GM19467 (cell line): ENCODE data around the gene IDH1.
"Not testable (repeated sequence)": the region's sequence is repeated elsewhere in the genome, so short reads cannot be mapped to it uniquely, and the experiment has no call there.

Experiments used
- ATAC-seq: cut with Tn5 transposase; IDR thresholded peaks from one replicate; pipeline ENCODE4 v1.9.1; 2021; ENCODE audit warnings: mild to moderate bottlenecking, moderate library complexity; ENCODE audit not compliant: unreplicated experiment

IDH1 gene

GRCh38 chr2:208222351-208222750 lies 32.5 kb downstream of the IDH1 start:
- ATAC-seq: no peak

DNA sequence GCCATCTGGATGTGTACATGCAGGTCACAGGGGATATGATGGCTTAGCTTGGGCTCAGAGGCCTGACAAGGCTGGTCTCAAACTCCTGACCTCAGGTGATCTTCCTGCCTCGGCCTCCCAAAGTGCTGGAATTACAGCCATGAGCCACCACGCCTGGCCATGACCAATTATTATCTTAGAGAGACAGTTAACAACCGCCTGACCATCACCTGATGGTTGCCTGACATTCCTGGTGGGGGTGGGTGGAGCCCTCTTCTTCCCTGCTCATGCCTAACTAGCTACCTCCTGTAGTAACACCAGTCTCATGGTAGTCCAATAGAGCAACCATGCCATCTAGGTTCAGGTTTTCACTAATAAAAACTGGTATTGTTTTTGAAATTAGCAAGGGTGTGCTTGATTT lies 33.0 kb downstream of the IDH1 start:
- ATAC-seq: not testable (repeated sequence)

DNA sequence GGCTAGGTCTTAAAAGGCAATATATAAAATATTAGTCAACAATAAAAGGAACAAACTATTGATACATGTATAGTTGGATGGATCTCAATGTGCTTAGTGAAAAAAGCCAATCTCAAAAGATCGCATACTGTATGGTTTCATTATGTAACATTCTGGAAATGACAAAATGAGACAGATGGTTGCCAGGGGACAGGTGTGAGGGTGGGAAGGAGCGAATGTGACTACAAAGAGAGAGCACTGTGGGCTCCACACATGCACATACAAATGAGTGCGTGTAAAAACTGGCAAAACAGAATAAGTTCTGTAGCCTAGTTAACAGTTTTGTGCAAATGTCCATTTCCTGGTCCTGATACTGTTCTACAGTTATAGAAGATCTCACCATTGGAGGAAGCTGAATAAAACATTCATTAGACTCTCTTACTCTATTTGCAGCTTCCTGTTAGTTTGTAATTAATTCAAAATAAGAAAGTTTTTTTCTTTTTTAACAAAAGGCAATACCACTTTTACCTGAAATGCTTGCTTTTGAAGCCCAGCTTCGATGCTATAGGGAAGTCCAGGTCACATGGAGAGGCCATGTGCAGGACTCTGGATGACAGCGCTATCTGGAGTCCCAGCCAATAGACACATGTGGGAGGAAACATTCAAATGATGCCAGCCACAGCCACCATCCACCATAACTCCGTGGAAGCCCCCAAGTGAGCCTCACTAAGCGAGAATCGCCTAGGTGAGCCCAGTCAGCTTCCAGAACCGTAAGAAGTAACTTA lies 44.0 kb downstream of the IDH1 start:
- ATAC-seq: no peak

GRCh38 chr2:208208335-208209085 lies 46.4 kb downstream of the IDH1 start:
- no peak for ATAC-seq

DNA sequence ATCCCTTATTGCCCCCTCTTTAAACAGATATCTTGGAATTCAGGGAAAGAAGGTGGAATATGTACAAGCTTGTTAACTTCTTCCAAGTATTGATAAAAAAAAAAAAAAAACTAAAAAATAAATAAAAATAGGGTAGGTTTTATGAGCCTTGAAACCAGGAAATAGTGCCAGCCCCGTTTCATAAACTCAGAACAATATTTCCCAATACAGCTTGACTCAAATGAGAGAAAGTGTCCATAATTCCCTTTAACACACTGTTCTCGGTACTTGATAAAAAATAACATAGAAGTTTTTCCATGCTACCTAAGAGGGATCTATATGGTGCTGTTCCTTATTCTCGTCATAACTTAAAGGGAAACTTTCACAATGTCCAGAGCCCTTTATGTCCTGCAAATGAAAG lies 47.1 kb downstream of the IDH1 start:
- no peak for ATAC-seq

- ATAC-seq: no peak
These were observed 50.7 kb downstream of the IDH1 start for GRCh38 chr2:208204166-208204565.

GRCh38 chr2:208195531-208195930 lies 59.3 kb downstream of the IDH1 start:
- ATAC-seq: no peak

GRCh38 chr2:208192611-208193236 lies 62.1 kb downstream of the IDH1 start:
- ATAC-seq: no peak

DNA sequence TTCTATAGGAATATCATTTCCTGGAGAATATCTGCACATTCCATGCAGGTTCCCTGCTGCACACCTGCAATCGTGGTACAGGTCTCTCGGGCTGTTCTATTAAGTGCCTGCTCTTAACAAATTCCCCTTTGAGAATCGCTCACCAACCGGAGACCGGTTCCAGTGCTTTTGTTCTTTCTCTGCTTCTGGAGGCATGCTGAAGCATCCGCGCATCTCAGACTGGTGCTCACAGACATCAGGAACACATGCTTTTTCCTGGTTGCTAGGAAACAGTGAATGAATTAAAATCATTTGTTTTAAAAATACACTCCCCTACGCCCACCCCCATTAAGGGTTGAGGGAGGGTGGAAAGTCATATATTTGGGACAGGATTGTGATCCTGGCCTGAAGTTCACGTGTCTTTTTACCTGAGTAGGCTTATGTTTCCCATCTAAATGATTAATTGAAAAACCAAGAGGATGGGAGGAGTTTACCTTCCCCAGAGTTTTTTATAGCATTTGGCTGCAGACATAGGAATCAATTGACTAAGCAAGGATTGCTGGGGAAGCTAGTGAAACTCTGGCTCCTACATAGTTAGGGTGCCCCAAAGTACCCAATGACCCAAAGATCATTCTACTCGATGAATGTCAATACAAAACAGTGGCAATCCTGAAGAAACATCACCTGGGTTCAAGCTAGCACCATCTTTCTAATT lies 64.9 kb downstream of the IDH1 start, which contains the start of gene C2orf80:
Gene C2orf80 (minus strand): TSS at position 221 of the 694 bp plus-strand sequence. CDS start 3,044 bp downstream, outside the sequence.
- ATAC-seq: no peak

GRCh38 chr2:208189069-208189809 lies 65.6 kb downstream of the IDH1 start:
- no peak for ATAC-seq

DNA sequence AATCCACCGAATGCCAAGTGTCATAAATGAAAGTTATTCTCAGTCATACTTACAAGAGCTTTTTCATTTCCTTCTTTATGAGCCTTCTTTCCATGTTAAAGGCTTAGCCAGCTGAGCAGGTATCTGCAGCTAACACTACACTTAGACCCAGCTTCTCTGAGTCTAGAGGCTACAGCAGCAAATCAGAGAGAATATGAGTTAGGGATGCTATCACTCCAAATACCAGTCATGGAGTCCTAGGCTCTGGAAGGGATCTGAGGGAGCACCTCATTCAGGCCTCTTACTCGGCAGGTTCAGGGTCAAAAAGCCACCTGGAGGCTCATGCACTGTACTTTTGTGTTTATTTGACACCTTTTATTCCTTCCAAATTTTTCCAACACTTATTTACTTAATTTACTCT lies 68.0 kb downstream of the IDH1 start:
- no peak for ATAC-seq

DNA sequence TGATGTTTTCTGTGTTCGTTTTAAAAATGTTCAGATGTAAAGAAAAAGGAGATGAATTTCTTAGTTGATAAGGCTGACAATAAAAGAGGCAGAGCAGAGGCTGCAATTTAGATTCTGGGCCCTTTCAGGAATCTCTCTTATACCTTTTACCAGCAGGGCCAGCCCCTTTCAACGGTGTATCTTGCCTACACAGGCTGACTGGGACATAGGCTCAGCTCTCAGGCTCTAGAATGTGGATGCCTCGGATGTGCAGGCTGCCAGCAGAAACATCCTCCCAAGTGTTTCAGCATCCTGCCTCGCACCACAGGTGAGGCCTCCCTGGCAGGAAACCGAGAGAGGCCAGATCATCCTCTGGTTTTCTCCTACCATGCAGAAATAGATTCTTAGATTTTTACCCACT lies 68.4 kb downstream of the IDH1 start:
- no peak for ATAC-seq
